Stimulated activated CD8-positive, alpha-beta memory T cell treated with anti-CD3 and anti-CD28 coated beads, Interleukin-7, amount 100 ng/mL, for 4 hours (primary cell): ENCODE results near the gene LPP.

ENCODE experiments used
- DNase-seq, 2 donors: peaks; one replicate each; pipeline ENCODE4 v3.0.0-alpha.2; 2020; ENCODE audit warnings: low read depth in 2 of 2

The LPP gene

GRCh38 chr3:188746291-188746783 lies 592.4 kb downstream of the LPP start:
- no peak for DNase-seq

GRCh38 chr3:188747489-188747888 lies 593.5 kb downstream of the LPP start:
- no peak for DNase-seq

- peak; percentile 24 to 55 for DNase-seq
Measured at GRCh38 chr3:188749010-188749617, 595.2 kb downstream of the LPP start.

GRCh38 chr3:188749830-188750229 lies 595.9 kb downstream of the LPP start:
- no peak for DNase-seq

- no peak for DNase-seq
Measured at GRCh38 chr3:188750617-188751016, 596.7 kb downstream of the LPP start.

- no peak for DNase-seq
Measured at GRCh38 chr3:188752850-188753249, 598.9 kb downstream of the LPP start.

- no peak for DNase-seq
Measured at GRCh38 chr3:188754267-188754666, 600.3 kb downstream of the LPP start.

GRCh38 chr3:188756241-188756640 lies 602.3 kb downstream of the LPP start:
- DNase-seq = no peak

GRCh38 chr3:188759336-188760005 lies 605.5 kb downstream of the LPP start:
- no peak for DNase-seq

GRCh38 chr3:188760408-188760807 lies 606.5 kb downstream of the LPP start:
- no peak for DNase-seq

- DNase-seq = no peak
Measured at GRCh38 chr3:188761439-188761838, 607.5 kb downstream of the LPP start.

- no peak for DNase-seq
Measured at GRCh38 chr3:188761964-188762363, 608.0 kb downstream of the LPP start.

GRCh38 chr3:188764609-188765008 lies 610.7 kb downstream of the LPP start:
- no peak for DNase-seq

GRCh38 chr3:188769831-188770230 lies 615.9 kb downstream of the LPP start:
- no peak for DNase-seq

GRCh38 chr3:188772886-188773285 lies 618.9 kb downstream of the LPP start:
- DNase-seq = no peak

GRCh38 chr3:188775412-188775811 lies 621.5 kb downstream of the LPP start:
- no peak for DNase-seq

GRCh38 chr3:188776447-188776846 lies 622.5 kb downstream of the LPP start:
- DNase-seq = no peak

- no peak for DNase-seq
Measured at GRCh38 chr3:188778091-188778852, 624.3 kb downstream of the LPP start.

- no peak for DNase-seq
Measured at GRCh38 chr3:188779281-188779980, 625.5 kb downstream of the LPP start.

GRCh38 chr3:188780193-188781147 lies 626.5 kb downstream of the LPP start:
- no peak for DNase-seq

- DNase-seq = no peak
Measured at GRCh38 chr3:188782613-188783124, 628.7 kb downstream of the LPP start.
